Measurements from ENCODE around the gene ITGA7. TPM values are rescaled to one million over a fixed set of nuclear protein-coding genes. Genes with fewer than 3 reads are reported as not detected.
A peak's percentile ranks its signal among the peaks of the same experiment; 100 is the strongest.

The ITGA7 gene
- total and polyA plus RNA-seq, 8 donors, result 10.3 to 62.4 (median 20.7) TPM

GRCh38 chr12:55698241-55698955 lies 9.3 kb downstream of the ITGA7 start:
- intact Hi-C loops (cut with DNase I), result no loop called here
- H3K27ac ChIP-seq, result no peak overlapping the region

GRCh38 chr12:55697686-55698085 lies 10.0 kb downstream of the ITGA7 start:
- no peak for TF ChIP-seq CTCF (IDR thresholded peaks at IDR 0.05)
- ATAC-seq (no peak), DNase-seq (peak in 1 of 4 donors; percentile 14)
- intact Hi-C loops (cut with DNase I), result no loop called here
- Histone ChIP-seq H3K36me3 (peaks cover 0 to 4% of the 10 kb centered on the region in 2 donors), H3K27me3 (no peaks in the 10 kb centered on the region), H3K9me3 (no peaks in the 10 kb centered on the region), H3K27ac (no peak overlapping the region), H3K4me3 (no peak overlapping the region), H3K4me1 (no peaks in the 10 kb centered on the region)

More at GRCh38 chr12:55698241-55698955, 9.3 kb downstream of the ITGA7 start:
- Histone ChIP-seq H3K36me3 (peaks cover 0 to 4% of the 10 kb centered on the region in 2 donors), H3K27me3 (no peaks in the 10 kb centered on the region), H3K9me3 (no peaks in the 10 kb centered on the region), H3K4me3 (no peak overlapping the region), H3K4me1 (no peaks in the 10 kb centered on the region)
- TF ChIP-seq CTCF (IDR thresholded peaks at IDR 0.05), result no peak
- DNase-seq, result no peak
- ATAC-seq, result no peak

- no peaks in the 10 kb centered on the region for H3K4me1 ChIP-seq
- intact Hi-C loops (cut with DNase I), result no loop called here
- peaks cover 0 to 4% of the 10 kb centered on the region in 2 donors for H3K36me3 ChIP-seq
- no peak overlapping the region for H3K4me3 ChIP-seq
- ATAC-seq (no peak), DNase-seq (peak in 1 of 4 donors; percentile 33)
- H3K27me3 ChIP-seq, result no peaks in the 10 kb centered on the region
- no peak for TF ChIP-seq CTCF (IDR thresholded peaks at IDR 0.05)
- H3K27ac ChIP-seq, result no peak overlapping the region
- no peaks in the 10 kb centered on the region for H3K9me3 ChIP-seq
Measured at GRCh38 chr12:55696796-55697462, 10.8 kb downstream of the ITGA7 start.

GRCh38 chr12:55696141-55696540 lies 11.6 kb downstream of the ITGA7 start:
- ATAC-seq (no peak), DNase-seq (peak in 1 of 4 donors; percentile 10)
- peaks cover 0 to 4% of the 10 kb centered on the region in 2 donors for H3K36me3 ChIP-seq
- H3K9me3 ChIP-seq, result no peaks in the 10 kb centered on the region
- H3K27me3 ChIP-seq, result no peaks in the 10 kb centered on the region
- H3K27ac ChIP-seq, result no peak overlapping the region
- no peaks in the 10 kb centered on the region for H3K4me1 ChIP-seq
- TF ChIP-seq CTCF (IDR thresholded peaks at IDR 0.05), result no peak
- no peak overlapping the region for H3K4me3 ChIP-seq
- intact Hi-C loops (cut with DNase I), result no loop called here

- Histone ChIP-seq H3K9me3 (no peaks in the 10 kb centered on the region), H3K27me3 (no peaks in the 10 kb centered on the region), H3K4me3 (no peak overlapping the region), H3K36me3 (peaks cover 0 to 4% of the 10 kb centered on the region in 2 donors), H3K4me1 (no peaks in the 10 kb centered on the region), H3K27ac (no peak overlapping the region)
- ATAC-seq, result no peak
- no peak for TF ChIP-seq CTCF (IDR thresholded peaks at IDR 0.05)
- intact Hi-C loops (cut with DNase I), result no loop called here
- DNase-seq, result peak in 1 of 4 donors; percentile 15
Measured at GRCh38 chr12:55695349-55695748, 12.4 kb downstream of the ITGA7 start.
